Measurements from ENCODE around the gene MYCT1.

MYCT1 gene

GRCh38 chr6:152748843-152749242, 51.1 kb downstream of the MYCT1 start:
- H3K4me3 Mint-ChIP-seq = no peak overlapping the region
- no peaks in the 10 kb centered on the region for H3K36me3 Mint-ChIP-seq (ENCODE audit: low read depth)
- no peaks in the 10 kb centered on the region for H3K9me3 Mint-ChIP-seq
- no peak overlapping the region for H3K27ac Mint-ChIP-seq
- H3K4me1 Mint-ChIP-seq (ENCODE audit: low read depth) = no peaks in the 10 kb centered on the region
- no peaks in the 10 kb centered on the region for H3K27me3 Mint-ChIP-seq (ENCODE audit: low read depth)

GRCh38 chr6:152749336-152749735, 51.6 kb downstream of the MYCT1 start:
- no peaks in the 10 kb centered on the region for H3K4me1 Mint-ChIP-seq (ENCODE audit: low read depth)
- H3K27me3 Mint-ChIP-seq (ENCODE audit: low read depth) = no peaks in the 10 kb centered on the region
- no peak overlapping the region for H3K4me3 Mint-ChIP-seq
- H3K27ac Mint-ChIP-seq = no peak overlapping the region
- H3K9me3 Mint-ChIP-seq = no peaks in the 10 kb centered on the region
- no peaks in the 10 kb centered on the region for H3K36me3 Mint-ChIP-seq (ENCODE audit: low read depth)

DNA sequence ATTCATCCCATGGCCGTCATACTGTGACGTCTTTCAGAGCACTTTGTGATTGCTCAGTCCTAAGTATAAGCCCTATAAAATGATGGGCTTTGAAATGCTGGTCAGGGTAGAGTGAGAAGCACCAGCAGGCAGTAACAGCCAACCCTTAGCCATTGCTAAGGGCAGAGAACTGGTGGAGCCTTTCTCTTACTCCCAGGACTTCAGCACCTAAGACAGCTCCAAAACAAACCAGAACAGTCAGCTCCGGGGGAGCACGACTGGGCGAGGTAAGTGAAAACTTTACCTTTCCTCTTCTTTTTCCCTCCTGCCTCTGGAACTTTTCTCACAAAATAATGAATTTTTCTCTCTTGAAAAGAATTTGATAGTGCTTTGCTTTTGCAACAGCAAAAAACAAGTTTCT, 53.0 kb downstream of the MYCT1 start, which contains the start of gene VIP:
Gene VIP, plus strand, starts transcription at position 104 of the 400 bp plus-strand sequence. CDS start 1,381 bp downstream, outside the sequence.
- Mint-ChIP-seq H3K4me1 (ENCODE audit: low read depth) (no peaks in the 10 kb centered on the region), H3K27me3 (ENCODE audit: low read depth) (no peaks in the 10 kb centered on the region), H3K36me3 (ENCODE audit: low read depth) (no peaks in the 10 kb centered on the region), H3K9me3 (no peaks in the 10 kb centered on the region), H3K4me3 (no peak within 1 kb of the TSS), H3K27ac (no peak within 1 kb of the TSS)

DNA sequence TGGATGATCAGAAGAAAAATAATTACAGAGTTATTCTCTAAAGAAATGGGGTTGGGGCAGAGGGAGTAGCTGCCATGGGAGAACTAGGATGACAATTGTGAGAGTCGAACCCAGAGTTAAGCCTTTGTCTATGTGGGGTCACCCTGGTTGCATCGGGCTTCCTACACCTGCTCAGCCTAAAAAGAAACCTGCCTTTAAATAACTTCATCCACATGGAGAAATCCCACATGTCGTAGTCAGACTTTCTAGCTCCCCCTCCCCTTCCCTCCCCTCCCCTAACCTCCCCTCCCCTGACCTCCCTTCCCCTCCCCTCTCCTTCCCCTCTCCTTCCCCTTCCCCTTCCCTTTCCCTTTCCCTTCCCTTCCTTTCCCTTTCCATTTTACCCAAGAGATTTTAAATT, 67.6 kb downstream of the MYCT1 start:
- Mint-ChIP-seq H3K27ac (no peak overlapping the region), H3K36me3 (ENCODE audit: low read depth) (no peaks in the 10 kb centered on the region), H3K4me1 (ENCODE audit: low read depth) (no peaks in the 10 kb centered on the region), H3K9me3 (no peaks in the 10 kb centered on the region), H3K27me3 (ENCODE audit: low read depth) (no peaks in the 10 kb centered on the region), H3K4me3 (no peak overlapping the region)

- no peaks in the 10 kb centered on the region for H3K27me3 Mint-ChIP-seq (ENCODE audit: low read depth)
- H3K4me3 Mint-ChIP-seq = no peak overlapping the region
- no peaks in the 10 kb centered on the region for H3K9me3 Mint-ChIP-seq
- H3K4me1 Mint-ChIP-seq (ENCODE audit: low read depth) = no peaks in the 10 kb centered on the region
- no peaks in the 10 kb centered on the region for H3K36me3 Mint-ChIP-seq (ENCODE audit: low read depth)
- H3K27ac Mint-ChIP-seq = no peak overlapping the region
Observed at GRCh38 chr6:152769159-152769558, 71.5 kb downstream of the MYCT1 start.

- Mint-ChIP-seq H3K36me3 (ENCODE audit: low read depth) (no peaks in the 10 kb centered on the region), H3K27ac (no peak overlapping the region), H3K9me3 (no peaks in the 10 kb centered on the region), H3K4me3 (no peak overlapping the region), H3K27me3 (ENCODE audit: low read depth) (no peaks in the 10 kb centered on the region), H3K4me1 (ENCODE audit: low read depth) (no peaks in the 10 kb centered on the region)
Observed at GRCh38 chr6:152769993-152770392, 72.3 kb downstream of the MYCT1 start.

DNA sequence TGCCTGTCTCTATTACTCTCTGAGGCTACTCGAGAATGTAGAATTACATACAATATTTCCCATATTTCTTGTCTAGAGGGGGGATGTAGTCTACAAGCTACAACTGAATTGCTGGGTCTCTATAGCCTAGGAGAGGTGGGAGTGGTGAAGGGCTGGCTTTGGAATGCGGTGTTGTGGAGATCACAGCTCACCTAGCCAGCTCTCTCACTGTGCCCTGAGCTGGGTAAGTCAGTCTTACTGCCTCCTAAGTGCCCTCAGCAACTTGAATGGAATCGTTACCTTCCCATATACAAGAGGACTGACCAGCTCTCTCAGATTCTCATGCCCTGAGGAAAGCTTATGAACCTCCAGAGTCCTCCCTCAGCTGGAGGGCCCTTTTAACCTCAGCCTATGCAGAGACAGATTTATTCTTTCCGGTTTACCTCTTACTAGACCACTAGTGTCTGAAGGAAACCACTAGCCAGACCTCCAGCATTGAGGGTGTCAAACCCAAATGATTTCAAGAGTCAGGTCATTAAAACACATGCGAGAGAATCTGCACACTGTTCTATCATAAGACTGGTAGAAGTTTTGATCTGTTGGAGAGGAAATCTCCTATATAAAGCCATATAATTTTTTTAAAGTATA, 73.5 kb downstream of the MYCT1 start:
- H3K27me3 Mint-ChIP-seq (ENCODE audit: low read depth) = no peaks in the 10 kb centered on the region
- H3K9me3 Mint-ChIP-seq = no peaks in the 10 kb centered on the region
- no peak overlapping the region for H3K4me3 Mint-ChIP-seq
- no peaks in the 10 kb centered on the region for H3K4me1 Mint-ChIP-seq (ENCODE audit: low read depth)
- H3K27ac Mint-ChIP-seq = no peak overlapping the region
- no peaks in the 10 kb centered on the region for H3K36me3 Mint-ChIP-seq (ENCODE audit: low read depth)
